GM19452 (cell line): Measurements from ENCODE around the gene ST6GAL1.
"Not testable (repeated sequence)": the region's sequence is repeated elsewhere in the genome, so short reads cannot be mapped to it uniquely, and the experiment has no call there.

Experiments used
- ATAC-seq: cut with Tn5 transposase; IDR thresholded peaks from one replicate; pipeline ENCODE4 v1.9.1; 2021; ENCODE audit not compliant: unreplicated experiment

ST6GAL1 gene, protein sequence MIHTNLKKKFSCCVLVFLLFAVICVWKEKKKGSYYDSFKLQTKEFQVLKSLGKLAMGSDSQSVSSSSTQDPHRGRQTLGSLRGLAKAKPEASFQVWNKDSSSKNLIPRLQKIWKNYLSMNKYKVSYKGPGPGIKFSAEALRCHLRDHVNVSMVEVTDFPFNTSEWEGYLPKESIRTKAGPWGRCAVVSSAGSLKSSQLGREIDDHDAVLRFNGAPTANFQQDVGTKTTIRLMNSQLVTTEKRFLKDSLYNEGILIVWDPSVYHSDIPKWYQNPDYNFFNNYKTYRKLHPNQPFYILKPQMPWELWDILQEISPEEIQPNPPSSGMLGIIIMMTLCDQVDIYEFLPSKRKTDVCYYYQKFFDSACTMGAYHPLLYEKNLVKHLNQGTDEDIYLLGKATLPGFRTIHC

DNA sequence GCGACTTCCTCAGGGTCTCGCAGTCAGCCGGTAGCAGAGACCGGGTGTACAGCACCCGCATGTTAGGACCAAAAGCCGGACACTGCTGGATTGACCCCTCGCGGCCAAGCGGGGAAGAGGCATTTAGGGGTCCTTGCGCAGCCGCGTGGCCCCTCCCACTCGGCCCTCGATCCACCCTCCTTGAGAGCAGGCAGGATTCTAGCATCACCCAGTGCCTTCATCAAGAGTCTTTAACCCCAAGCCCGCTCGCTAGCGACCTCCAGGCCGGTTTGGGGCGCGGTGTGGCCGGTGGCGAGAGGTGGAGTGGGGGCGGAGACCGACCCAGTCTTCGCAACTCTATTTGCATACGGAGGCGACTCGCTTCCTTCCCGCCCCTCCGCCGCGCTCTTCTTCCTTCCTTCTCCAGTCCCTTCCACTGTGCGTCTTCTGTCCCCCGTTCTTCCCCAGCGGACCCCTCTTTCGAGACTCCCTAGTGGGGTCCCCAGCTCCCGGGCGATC lies at the start of gene ST6GAL1:
TSS of gene ST6GAL1 (plus strand) at position 384 of the 498 bp plus-strand sequence. CDS start 112,178 bp downstream, outside the sequence.
- peak; percentile 61 for ATAC-seq

DNA sequence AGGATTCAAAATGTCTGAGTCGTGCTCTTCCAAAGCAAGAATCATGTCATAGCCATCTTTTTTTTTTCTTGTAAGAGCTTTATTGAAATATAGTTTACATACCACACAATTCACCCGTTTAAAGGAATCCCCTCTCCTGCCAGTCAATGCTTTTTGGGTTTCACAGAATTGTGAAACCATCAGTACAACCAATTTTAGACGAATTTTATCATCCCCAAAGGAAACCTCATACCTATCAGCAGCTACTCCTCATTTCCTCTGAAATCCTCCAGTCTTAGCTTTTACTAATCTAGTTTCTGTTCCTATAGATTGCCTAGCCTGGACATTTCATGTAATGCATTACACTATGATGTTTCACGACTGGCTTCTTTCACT lies 48.2 kb upstream of the ST6GAL1 start:
- ATAC-seq: no peak

DNA sequence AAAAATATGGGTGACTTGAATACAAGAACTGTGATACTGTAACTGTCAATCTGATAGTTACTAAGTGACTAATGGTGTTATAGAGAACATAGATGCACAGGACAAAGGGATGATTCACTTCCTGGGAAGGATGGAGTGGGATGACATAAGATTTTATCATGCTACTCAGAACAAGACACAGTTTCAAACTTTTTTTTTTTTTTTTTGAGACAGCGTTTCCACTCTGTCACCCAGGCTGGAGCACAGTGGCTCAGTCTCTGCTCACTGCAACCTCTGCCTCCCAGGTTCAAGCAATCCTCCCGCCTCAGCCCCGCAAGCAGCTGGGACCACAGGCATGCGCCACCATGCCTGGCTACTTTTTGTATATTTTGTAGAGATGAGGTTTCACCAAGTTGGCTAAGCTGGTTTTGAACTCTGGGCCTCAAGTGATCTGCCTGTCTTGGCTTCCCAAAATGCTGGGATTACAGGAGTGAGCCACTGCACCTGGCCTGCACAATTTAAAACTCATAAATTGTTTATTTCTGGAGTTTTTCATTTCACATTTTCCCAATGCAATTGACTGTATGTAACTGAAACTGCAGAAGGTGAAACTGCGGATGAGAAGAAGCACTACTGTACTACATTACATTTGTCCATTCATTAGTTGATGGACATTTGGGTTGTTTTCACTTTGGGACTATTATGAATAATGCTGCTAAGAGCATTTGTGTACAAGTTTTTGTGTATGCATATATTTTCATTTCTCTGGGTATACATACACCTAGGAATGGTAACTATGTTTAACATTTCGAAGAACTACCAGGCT lies 47.2 kb upstream of the ST6GAL1 start:
- no peak for ATAC-seq

DNA sequence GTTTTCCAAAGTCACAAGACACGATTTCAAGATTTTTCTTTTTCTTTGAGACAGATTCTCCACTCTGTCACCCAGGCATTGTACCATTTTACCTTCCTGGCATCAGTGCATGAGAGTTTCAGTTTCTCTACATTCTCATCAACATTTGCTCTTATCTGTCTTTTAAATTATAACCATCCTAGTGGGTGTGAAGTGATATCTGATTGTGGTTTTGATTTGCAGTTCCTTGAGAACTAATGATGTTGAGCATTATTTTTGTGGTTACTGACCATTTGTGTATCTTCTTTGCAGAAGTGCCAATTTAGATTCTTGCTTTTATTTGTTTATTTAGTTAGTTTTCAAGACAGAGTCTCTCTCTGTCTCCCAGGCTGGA lies 46.7 kb upstream of the ST6GAL1 start:
- ATAC-seq: no peak

DNA sequence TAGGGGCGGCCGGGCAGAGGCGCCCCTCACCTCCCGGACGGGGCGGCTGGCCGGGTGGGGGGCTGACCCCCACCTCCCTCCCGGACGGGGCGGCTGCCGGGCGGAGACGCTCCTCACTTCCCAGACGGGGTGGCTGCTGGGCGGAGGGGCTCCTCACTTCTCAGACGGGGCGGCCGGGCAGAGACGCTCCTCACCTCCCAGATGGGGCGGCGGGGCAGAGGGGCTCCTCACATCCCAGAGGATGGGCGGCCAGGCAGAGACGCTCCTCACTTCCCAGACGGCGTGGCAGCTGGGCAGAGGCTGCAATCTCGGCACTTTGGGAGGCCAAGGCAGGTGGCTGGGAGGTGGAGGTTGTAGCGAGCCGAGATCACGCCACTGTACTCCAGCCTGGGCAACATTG lies 45.5 kb upstream of the ST6GAL1 start:
- not testable (repeated sequence) for ATAC-seq

DNA sequence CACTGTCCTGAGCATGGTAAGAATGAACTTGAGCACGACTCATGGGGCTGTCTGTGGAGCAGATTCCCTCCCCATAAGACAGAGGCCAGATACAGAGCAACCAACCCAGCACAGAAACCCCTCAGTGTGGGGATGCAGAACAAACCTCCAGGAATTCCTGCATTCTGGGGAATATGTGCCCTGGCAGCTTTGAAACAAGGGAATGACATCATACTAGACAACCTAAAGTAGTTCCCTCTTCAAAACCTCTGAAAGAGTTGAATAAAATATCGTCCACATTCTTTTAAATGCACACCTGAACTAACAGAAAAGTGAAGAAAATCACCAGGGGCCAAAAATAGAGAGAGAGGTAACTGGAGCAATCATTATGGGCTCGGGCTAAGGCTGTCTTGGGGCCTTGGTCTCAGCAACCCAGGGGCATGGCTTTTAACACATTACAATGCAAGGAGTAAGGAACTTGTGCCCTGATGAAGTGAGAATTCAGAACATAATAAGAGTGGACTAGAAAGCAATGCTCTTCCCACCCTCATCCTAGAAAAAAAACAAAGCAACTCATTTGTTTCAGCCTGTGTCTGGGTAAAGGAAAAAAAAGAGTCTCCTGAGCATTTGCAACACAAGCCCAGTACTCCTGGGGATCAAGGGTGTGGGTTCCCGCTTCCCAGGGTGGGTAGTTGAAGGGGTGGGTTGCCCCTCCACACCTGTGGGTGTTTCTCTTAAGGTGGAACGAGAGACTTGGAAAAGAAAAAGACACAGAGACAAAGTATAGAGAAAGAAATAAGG lies 43.9 kb upstream of the ST6GAL1 start:
- no peak for ATAC-seq

DNA sequence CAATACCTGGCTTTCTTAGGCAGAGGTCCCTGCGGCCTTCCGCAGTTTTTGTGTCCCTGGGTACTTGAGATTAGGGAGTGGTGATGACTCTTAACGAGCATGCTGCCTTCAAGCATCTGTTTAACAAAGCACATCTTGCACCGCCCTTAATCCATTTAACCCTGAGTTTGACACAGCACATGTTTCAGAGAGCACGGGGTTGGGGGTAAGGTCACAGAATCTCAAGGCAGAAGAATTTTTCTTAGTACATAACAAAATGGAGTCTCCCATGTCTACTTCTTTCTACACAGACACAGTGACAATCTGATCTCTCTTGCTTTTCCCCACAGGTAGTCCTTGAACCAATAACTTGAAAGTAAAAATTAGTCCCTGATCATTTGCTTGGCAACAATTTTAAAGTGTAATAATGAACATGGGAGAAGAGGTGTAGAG lies 42.8 kb upstream of the ST6GAL1 start:
- not testable (repeated sequence) for ATAC-seq

DNA sequence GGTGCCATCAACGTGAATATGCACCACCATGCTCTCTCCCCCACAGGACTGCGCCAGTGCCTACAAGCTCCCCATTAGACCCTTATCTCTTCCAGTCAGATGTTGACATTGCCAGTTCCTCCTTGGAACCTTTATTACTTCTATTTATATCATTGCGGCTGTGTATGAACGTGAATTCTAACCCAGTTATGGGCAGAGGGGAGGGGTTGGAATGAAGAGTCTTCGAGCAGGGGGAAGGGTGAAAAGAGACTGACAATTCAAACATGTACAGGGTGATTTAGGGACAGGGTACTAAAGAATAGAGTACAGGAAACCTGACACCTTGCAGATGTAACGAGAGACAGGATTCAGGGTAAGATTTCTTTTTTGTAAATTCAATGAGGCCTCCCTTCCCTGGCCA lies 41.8 kb upstream of the ST6GAL1 start:
- ATAC-seq: no peak

DNA sequence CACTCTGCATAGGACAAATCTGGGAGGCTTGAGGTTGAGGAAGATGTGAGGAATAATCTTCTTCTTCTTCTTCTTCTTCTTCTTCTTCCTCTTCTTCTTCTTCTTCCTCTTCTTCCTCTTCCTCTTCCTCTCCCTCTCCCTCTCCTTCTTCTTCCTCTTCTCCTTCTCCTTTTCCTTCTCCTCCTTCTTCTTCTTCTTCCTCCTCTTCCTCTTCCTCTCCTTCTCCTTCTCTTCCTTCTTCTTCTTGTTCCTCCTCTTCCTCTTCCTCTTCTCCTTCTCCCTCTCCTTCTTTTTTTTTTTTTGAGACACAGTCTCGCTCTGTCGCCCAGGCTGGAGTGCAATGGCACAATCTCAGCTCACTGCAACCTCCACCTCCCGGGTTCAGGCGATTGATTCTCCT lies 40.6 kb upstream of the ST6GAL1 start:
- ATAC-seq: not testable (repeated sequence)

DNA sequence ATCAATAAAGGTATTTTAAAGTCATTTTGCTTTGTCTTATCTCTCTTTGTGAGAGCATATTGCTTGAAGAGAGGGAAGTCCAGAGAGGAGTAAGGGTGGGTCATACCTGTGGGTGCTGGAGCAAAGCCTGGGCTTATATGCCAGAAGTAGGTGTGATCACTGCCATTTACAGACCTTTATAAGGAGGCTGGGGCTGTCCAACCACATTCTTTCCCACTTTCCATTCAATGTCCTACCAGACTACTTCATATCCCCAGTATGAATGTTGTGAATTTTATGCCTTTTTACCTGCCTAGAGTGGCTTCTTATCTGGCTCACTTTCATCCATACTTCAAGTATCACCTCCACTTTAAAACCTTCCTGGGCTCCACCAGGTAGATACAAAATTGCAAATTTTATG lies 39.4 kb upstream of the ST6GAL1 start:
- no peak for ATAC-seq

DNA sequence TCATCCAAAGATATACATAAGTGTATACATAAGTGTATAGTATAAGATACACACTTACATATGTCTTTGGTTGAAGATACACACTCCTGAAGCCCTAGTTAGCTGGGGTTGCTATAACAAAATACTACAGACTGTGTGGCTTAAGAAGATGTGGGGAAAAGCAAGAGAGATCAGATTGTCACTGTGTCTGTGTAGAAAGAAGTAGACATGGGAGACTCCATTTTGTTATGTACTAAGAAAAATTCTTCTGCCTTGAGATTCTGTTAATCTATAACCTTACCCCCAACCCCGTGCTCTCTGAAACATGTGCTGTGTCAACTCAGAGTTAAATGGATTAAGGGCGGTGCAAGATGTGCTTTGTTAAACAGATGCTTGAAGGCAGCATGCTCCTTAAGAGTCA lies 37.3 kb upstream of the ST6GAL1 start:
- not testable (repeated sequence) for ATAC-seq

DNA sequence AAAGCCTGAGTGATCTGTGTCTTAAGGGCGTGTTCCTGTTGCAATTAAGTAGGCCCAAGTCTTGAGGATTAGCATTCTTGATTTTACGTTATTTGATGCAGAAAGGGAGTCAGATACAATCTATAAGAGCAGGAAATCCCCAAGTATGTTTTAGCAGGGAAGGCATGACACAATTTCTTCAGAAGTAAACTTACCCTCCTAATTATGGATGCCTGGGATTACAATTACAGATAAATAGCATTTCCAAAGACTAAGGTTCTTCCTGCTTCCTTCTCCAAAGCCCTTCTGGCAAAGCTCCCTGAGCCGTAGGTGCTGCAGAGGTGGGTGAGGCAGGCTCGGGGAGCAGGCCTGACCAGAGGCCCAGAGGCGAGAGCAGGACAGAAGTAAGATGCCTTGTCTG lies 34.9 kb upstream of the ST6GAL1 start:
- ATAC-seq: no peak

DNA sequence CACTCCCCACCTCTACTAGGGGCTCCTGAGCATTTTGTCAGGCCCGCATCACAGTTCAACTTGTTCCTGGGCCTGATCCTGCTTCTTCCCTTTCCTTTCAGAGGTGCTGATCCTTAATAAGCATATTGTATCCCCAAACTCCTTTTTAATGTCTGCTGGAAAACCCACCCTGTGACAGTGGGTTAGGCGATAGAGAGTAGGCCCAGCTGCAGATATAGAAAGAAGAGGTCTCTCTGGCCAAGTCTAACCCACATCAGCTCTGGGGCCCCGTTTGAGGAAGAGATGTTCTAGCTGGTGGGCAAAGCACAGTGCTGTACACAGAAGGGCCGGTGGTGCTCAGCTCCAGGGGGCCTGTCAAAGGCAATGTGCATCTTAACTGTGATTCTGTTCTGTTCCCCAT lies 34.3 kb upstream of the ST6GAL1 start:
- no peak for ATAC-seq

DNA sequence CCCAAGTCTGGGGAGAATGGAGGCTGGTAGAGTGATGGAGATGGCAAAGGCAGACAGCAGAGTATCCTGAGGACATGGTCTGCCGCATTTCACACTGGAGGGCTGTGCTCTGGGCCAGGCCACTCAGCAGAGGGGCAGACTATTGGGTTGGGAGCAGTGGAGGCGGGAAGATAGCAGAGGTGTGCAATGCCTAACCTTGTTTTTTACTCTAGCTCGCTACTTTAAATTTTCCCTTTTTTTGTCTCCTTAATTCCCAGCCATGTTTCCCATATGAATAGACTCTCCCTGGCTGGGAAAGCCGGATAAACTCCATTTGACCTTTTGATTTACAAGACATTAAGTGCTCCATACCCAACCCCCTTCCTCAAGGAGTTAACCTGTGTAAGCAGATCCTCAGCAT lies 33.5 kb upstream of the ST6GAL1 start:
- ATAC-seq: no peak

DNA sequence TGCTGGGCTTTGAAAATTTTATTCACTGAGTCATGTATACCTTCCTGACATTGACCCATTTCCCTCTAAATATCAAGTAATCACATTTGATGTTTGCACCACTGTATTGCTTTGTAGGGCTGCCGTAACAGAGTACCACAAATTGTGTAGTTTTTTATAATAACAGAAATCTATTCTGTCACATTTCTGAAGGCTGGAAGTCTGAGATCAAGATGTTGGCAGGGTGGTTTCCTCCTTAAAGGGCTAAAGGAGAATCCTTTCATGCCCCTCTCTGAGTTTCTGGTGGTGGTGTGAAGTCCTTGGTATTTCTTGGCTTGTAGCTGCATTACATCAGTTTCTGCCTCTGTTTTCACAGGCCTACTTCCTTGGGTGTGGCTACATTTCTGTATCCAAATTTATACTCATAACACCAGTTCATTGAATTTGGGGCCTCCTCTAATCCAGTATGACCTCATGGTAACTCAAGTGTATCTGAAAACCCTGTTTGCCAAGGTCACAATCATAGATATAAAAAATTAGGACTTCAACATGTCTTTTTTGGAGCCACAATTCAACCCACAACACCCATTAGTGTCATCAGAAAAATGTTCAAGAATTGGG lies 29.1 kb upstream of the ST6GAL1 start:
- no peak for ATAC-seq

DNA sequence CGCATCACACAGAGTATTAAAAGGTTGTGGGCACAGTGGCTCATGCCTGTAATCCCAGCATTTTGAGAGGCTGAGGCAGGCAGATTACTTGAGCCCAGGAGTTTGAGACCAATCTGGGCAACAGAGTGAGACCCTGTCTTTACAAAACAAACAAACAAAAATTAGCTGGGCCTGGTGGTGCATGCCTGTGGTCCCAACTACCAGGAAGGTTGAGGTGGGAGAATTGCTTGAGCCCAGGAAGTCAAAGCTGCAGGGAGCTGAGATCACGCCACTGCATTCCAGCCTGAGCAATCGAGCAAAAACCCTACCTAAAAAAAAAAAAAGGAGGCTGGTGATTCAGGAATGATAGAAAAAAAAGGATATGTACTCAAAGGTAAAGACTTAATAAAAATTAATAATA lies 28.2 kb upstream of the ST6GAL1 start:
- ATAC-seq: no peak

DNA sequence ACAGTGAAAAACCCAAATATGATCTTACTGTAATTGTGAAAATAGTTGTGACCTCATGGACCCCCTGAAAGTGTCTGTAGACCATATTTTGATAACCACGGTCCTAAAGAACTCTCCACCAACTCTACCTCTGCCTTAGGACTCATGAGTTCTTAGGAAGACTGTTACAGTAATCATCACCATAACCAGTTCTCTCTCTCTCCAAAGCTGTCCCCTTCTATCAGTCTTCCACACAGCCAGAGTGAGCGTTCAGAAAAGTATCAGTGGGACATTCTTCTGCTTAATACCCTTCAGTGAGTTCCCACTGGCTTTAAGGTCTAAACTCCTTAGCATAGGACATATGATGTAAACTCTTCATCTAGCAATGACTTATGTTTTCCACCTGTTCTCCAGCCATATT lies 27.6 kb upstream of the ST6GAL1 start:
- no peak for ATAC-seq

DNA sequence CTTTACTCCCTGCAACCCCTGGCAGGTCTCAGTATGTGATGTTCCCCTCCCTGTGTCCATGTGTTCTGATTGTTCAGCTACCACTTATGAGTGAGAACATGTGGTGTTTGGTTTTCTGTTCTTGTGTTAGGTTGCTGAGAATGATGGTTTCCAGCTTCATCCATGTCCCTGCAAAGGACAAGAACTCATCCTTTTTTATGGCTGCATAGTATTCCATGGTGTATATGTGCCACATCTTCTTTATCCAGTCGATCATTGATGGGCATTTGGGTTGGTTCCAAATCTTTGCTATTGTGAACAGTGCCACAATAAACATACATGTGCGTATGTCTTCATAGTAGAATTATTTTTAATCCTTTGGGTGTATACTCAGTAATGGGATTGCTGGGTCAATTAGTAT lies 26.6 kb upstream of the ST6GAL1 start:
- not testable (repeated sequence) for ATAC-seq

DNA sequence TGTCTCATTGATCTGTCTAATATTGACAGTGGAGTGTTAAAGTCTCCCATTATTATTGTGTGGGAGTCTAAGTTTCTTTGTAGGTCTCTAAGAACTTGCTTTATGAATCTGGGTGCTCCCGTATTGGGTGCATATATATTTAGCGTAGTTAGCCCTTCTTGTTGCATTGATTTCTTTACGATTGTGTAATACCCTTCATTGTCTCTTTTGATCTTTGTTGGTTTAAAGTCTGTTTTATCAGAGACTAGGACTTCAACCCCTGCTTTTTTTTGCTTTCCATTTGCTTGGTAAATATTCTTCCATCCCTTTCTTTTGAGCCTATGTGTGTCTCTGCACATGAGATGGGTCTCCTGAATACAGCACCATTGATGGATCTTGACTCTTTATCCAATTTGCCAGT lies 23.3 kb upstream of the ST6GAL1 start:
- not testable (repeated sequence) for ATAC-seq

DNA sequence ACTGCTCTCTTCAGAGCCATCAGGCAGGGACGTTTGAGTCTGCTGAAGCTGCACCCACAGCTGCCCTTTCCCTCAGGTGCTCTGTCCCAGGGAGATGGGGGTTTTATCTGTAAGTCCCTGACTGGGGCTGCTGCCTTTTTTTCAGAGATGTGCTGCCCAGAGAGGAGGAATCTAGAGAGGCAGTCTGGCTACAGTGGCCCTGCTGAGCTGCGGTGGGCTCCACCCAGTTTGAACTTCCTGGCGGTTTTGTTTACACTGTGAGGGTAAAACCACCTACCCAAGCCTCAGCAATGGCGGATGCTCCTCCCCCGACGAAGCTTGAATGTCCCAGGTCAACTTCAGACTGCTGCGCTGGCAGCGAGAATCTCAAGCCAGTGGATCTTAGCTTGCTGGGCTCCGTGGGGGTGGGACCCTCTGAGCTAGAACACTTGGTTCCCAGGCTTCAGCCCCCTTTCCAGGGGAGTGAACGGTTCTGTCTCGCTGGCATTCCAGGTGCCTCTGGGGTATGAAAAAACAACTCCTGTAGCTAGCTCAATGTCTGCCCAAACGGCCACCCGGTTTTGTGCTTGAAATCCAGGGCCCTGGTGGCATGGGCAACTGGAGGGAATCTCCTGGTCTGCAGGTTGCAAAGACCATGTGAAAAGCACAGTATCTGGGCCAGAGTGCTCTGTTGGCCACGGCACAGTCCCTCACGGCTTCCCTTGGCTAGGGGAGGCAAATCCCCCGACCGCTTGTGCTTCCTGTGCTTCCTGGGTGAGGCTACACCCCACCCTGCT lies 21.1 kb upstream of the ST6GAL1 start:
- no peak for ATAC-seq
